Measurements from ENCODE around the gene ANKZF1.

The ANKZF1 gene

DNA sequence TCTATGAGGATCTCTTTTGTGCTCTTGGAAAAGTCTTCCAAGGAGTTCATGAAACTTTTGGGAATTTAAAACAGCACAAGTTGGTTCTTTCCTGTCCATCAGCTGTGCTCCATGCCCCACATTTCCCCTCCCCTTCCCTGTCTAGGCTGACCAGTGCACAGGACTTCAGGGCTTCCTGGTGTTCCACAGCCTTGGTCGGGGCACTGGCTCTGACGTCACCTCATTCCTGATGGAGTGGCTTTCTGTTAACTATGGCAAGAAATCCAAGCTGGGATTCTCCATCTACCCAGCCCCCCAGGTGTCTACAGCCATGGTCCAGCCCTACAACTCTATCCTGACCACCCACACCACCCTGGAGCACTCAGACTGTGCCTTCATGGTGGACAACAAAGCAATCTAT lies 41.4 kb downstream of the ANKZF1 start:
- TF ChIP-seq, protein P1, sequence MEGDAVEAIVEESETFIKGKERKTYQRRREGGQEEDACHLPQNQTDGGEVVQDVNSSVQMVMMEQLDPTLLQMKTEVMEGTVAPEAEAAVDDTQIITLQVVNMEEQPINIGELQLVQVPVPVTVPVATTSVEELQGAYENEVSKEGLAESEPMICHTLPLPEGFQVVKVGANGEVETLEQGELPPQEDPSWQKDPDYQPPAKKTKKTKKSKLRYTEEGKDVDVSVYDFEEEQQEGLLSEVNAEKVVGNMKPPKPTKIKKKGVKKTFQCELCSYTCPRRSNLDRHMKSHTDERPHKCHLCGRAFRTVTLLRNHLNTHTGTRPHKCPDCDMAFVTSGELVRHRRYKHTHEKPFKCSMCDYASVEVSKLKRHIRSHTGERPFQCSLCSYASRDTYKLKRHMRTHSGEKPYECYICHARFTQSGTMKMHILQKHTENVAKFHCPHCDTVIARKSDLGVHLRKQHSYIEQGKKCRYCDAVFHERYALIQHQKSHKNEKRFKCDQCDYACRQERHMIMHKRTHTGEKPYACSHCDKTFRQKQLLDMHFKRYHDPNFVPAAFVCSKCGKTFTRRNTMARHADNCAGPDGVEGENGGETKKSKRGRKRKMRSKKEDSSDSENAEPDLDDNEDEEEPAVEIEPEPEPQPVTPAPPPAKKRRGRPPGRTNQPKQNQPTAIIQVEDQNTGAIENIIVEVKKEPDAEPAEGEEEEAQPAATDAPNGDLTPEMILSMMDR (IDR thresholded peaks at IDR 0.05; ENCODE audit: borderline replicate concordance, control extremely low read depth, extremely low read depth, insufficient read depth, missing control alignments), result no peak
- no peak for DNase-seq (ENCODE audit: low spot score)
- in situ Hi-C loops (cut with MboI; ENCODE audit: low sequenced_read_pairs, unreplicated experiment), result no loop called here

DNA sequence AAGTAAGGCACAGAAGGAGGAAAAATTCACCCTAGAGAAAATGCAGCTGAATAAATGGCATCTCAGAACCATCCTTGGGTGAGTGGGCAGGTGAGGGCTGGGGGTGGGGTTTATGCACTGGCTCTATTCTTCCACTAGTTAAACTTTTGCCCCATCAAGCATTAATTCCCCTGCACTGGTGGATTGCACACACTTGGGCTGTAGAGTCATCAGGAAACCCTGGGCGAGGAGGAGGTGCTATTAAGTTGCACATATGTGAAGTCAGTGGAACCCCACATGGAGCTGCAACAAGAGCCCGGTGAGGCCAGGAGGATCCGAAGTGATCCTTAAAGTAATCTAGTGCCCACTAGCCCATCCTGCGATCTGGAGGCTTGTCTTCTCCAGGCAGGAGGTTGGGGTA lies 42.8 kb downstream of the ANKZF1 start:
- in situ Hi-C loops (cut with MboI; ENCODE audit: low sequenced_read_pairs, unreplicated experiment), result no loop called here
- DNase-seq (ENCODE audit: low spot score), result no peak
- TF ChIP-seq, protein P1 (IDR thresholded peaks at IDR 0.05; ENCODE audit: borderline replicate concordance, control extremely low read depth, extremely low read depth, insufficient read depth, missing control alignments), result no peak

DNA sequence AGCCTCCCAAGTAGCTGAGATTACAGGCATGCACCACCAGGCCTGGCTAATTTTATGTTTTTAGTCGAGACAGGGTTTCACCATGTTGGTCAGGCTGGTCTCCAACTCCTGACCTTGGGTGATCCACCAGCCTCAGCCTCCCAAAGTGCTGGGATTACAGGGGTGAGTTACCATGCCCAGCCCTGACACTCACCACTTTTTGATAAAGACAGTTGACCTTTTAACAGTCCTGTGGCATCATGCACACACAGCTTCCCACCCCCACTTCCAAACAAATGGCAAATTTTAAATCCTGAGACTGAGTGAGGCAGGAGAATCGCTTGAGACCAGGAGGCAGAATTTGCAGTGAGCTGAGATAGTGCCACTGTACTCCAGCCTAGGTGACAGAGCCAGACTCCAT lies 43.4 kb downstream of the ANKZF1 start:
- no peak for DNase-seq (ENCODE audit: low spot score)
- in situ Hi-C loops (cut with MboI; ENCODE audit: low sequenced_read_pairs, unreplicated experiment), result no loop called here
- TF ChIP-seq, protein P1 (IDR thresholded peaks at IDR 0.05; ENCODE audit: borderline replicate concordance, control extremely low read depth, extremely low read depth, insufficient read depth, missing control alignments), result no peak

DNA sequence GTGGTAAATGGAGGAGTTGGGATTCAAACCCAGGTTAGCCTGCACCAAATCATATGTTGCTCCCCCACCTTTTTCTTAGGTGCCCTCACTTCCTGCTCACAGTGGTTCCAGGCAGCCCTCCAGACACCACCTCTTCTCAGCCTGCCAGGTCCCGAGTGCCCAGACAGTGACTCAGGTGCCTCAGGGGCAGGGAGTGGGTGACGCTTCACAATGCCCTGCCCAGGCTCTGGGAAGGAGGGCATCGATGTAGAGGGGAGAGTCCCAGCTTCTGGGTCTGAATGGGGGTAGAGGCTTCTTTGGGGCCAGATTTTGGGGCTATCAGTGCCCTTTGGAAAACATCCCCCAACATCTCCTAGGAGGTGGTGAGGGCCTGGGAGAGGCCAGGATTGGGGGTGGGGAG lies 44.3 kb downstream of the ANKZF1 start:
- in situ Hi-C loops (cut with MboI; ENCODE audit: low sequenced_read_pairs, unreplicated experiment), result no loop called here
- TF ChIP-seq, protein P1 (IDR thresholded peaks at IDR 0.05; ENCODE audit: borderline replicate concordance, control extremely low read depth, extremely low read depth, insufficient read depth, missing control alignments), result no peak
- no peak for DNase-seq (ENCODE audit: low spot score)

DNA sequence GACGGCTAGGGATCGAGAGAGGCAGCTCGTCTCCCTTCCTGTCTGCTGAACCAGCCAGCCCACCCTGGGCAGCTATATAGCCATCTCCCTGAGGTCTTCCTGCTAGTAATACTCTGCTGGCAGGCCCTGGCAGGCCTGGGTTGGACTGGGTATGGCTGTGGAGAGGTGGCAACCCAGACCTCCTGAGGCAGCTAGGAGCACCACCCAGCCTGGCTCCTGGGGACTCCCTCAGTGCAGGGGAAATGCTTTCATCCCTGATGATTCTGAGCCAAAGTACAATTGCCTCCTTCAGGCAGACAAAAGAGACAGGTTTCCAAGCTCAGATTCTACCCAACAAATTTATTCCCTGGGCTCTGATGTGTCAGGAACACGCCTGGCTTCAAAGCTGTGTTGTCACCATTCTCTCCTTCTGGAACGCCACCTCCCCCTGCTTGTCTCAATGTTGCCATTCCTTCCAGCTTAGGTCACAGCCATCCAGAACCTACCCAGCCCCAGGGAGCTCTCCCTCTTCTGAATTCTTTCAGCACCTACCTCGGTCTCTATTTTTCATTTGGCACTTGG lies 44.8 kb downstream of the ANKZF1 start:
- no peak for DNase-seq (ENCODE audit: low spot score)
- in situ Hi-C loops (cut with MboI; ENCODE audit: low sequenced_read_pairs, unreplicated experiment), result no loop called here
- TF ChIP-seq, protein P1 (IDR thresholded peaks at IDR 0.05; ENCODE audit: borderline replicate concordance, control extremely low read depth, extremely low read depth, insufficient read depth, missing control alignments), result no peak

DNA sequence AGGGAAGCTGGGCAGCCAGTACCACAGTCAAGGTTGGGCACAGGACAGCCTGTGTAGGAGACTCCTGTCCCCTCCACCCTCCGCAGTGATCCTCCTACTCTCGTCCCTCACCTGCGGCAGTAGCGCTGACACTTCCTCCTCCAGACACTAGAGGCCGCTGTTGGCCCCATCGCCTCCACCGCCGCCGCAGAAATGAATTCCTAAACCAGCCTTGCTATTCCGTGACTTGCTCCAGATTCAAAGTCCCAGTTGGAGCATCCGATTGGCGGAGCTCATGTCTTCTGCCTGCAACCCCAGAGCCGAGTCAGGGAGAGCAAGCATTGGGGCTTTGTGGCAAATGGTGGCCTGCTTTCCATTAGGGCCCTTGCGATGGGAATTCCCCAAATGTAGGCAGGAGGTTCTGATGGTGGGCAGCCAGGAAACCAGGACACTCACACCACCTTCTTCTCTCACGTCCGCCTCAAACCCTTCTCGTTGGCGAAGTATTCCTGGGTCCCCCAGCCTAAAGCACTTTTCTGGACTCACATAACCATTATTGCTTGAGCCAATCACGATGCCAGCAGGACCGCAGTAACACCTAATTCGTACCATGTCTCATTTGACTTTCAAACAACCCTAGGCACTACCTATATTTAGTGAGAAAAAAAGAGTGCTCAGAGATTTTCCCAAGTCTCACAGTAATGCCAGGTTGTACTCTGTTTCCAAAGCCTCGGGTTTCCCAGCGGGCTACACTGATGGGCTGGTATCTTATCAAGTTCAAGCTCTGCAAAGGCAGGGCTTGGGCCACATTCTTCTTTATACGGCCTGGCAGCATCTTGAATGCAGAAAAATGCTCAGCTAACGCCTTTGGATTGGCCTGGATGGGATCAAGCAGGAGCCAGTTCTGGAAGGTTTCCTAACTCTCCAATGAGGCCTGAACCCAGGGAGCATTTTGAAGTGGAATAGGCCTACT lies 48.4 kb downstream of the ANKZF1 start:
- in situ Hi-C loops (cut with MboI; ENCODE audit: low sequenced_read_pairs, unreplicated experiment), result loop anchor here (25.0 kb wide), 1 partner anchor 116 kb away; the partner anchor contains the start of genes NHEJ1 and SLC23A3
- DNase-seq (ENCODE audit: low spot score), result peak; percentile 77
- TF ChIP-seq, protein P1 (IDR thresholded peaks at IDR 0.05; ENCODE audit: borderline replicate concordance, control extremely low read depth, extremely low read depth, insufficient read depth, missing control alignments), result peak; percentile 97

Measured in GM13976 (cell line).